H1 (cell line): ENCODE measurements around the gene ZNF263. TPM values are rescaled to one million over a fixed set of nuclear protein-coding genes. Genes with fewer than 3 reads are reported as not detected.

Source experiments
- CTCF ChIA-PET: fragments of 300-600 bp; sonication (Branson Sonifier 250); formaldehyde crosslinking; loops from one replicate; lab custom pipeline; 2021; ENCODE audit not compliant: partially characterized antibody; lab: Charles Lee
- POLR2A ChIA-PET: fragments of 300-600 bp; sonication (Branson Sonifier 250); formaldehyde crosslinking; loops from one replicate; lab custom pipeline; 2021; ENCODE audit warnings: inconsistent platforms; ENCODE audit not compliant: partially characterized antibody; lab: Charles Lee
- DNase-seq, 2 experiments: peaks; one replicate each; pipeline versions ENCODE4 v3.0.0 to v3.0.0-alpha.2; 2010 to 2022; ENCODE audit warnings: low spot score in 2 of 2, low read depth in 1 of 2, mixed read lengths in 1 of 2
- FAIRE-seq: peaks from 2 replicates; lab custom pipeline; 2011; peaks lifted over from hg19 to GRCh38; lab: Jason Lieb, UNC
- H2AFZ ChIP-seq: 2 replicates; pipeline ENCODE4 v1.8.1; 2012; ENCODE audit warnings: low read length, inconsistent platforms
- H2AK5ac ChIP-seq: 2 replicates; pipeline ENCODE4 v1.6.1; 2013; ENCODE audit warnings: low read depth, low read length
- H2BK120ac ChIP-seq: replicated peaks from 2 replicates; pipeline ENCODE3; 2013; ENCODE audit warnings: low read depth, low read length, inconsistent platforms
- H2BK12ac ChIP-seq: 2 replicates; pipeline ENCODE4 v1.6.1; 2013; ENCODE audit warnings: low read depth, low read length
- H2BK15ac ChIP-seq: 2 replicates; pipeline ENCODE4 v1.6.1; 2013; ENCODE audit warnings: low read length
- H2BK20ac ChIP-seq: 2 replicates; pipeline ENCODE4 v1.6.1; 2013; ENCODE audit warnings: low read length
- H2BK5ac ChIP-seq: 2 replicates; pipeline ENCODE4 v1.6.1; 2013; ENCODE audit warnings: low read depth, low read length
- H3K14ac ChIP-seq: 2 replicates; pipeline ENCODE4 v1.6.1; 2013; ENCODE audit warnings: inconsistent platforms; ENCODE audit not compliant: insufficient read length
- H3K18ac ChIP-seq: 2 replicates; pipeline ENCODE4 v1.6.1; 2013; ENCODE audit warnings: low read length; ENCODE audit errors: extremely low read depth
- H3K23ac ChIP-seq: 2 replicates; pipeline ENCODE4 v1.6.1; 2013; ENCODE audit warnings: inconsistent platforms; ENCODE audit not compliant: insufficient read length
- H3K23me2 ChIP-seq: 2 replicates; pipeline ENCODE4 v1.6.1; 2013; ENCODE audit warnings: low read depth, low read length
- H3K27ac ChIP-seq: 2 replicates; pipeline ENCODE4 v1.6.1; 2011; ENCODE audit warnings: low read depth, low read length, inconsistent platforms
- H3K27me3 ChIP-seq, 4 experiments: replicated peaks in 1 of 4; 1 replicate in 1 of 4; 2 replicates in 3 of 4; pipeline versions ENCODE4 v1.6.1 to v1.8.1; 2011 to 2013; ENCODE audit warnings: low read length in 3 of 4, mild to moderate bottlenecking in 3 of 4, inconsistent platforms in 2 of 4, mixed read lengths in 2 of 4, moderate library complexity in 1 of 4; ENCODE audit not compliant: control insufficient read depth in 3 of 4, insufficient read depth in 3 of 4; ENCODE audit errors: extremely low read depth in 1 of 4
- H3K36me3 ChIP-seq, 4 experiments: 2 replicates each; pipeline versions ENCODE4 v1.6.1 to v1.8.1; 2011 to 2013; ENCODE audit warnings: mild to moderate bottlenecking in 4 of 4, low read length in 3 of 4, moderate library complexity in 2 of 4, control low read depth in 1 of 4, inconsistent platforms in 1 of 4; ENCODE audit not compliant: insufficient read depth in 4 of 4, control insufficient read depth in 2 of 4
- H3K4ac ChIP-seq: replicated peaks from 2 replicates; pipeline ENCODE3; 2013; ENCODE audit warnings: low read length, low read depth, mixed read lengths, inconsistent platforms; ENCODE audit not compliant: insufficient read length
- H3K4me1 ChIP-seq, 4 experiments: replicated peaks in 1 of 4; 1 replicate in 1 of 4; 2 replicates in 3 of 4; pipeline versions ENCODE4 v1.6.1 to v1.8.1; 2011 to 2013; ENCODE audit warnings: low read length in 3 of 4, inconsistent platforms in 2 of 4, mixed read lengths in 1 of 4; ENCODE audit not compliant: insufficient read depth in 4 of 4, control insufficient read depth in 3 of 4
- H3K4me2 ChIP-seq, 2 experiments: 2 replicates each; pipeline versions ENCODE4 v1.6.1 to v1.8.1; 2011 to 2013; ENCODE audit warnings: low read depth in 2 of 2, low read length in 2 of 2, control low read depth in 1 of 2, inconsistent platforms in 1 of 2, mild to moderate bottlenecking in 1 of 2; ENCODE audit not compliant: insufficient read depth in 1 of 2
- H3K4me3 ChIP-seq, 4 experiments: fragments of 200-600, 300-600 bp in 1 of 4; sonication (generic), shearing (Covaris generic), sonication (Bioruptor Twin) in 1 of 4; 2 replicates each; pipeline versions ENCODE4 v1.5.1 to v1.8.1; 2011 to 2016; ENCODE audit warnings: low read length in 4 of 4, low read depth in 3 of 4, control low read depth in 2 of 4, inconsistent platforms in 2 of 4, mild to moderate bottlenecking in 2 of 4, mixed read lengths in 1 of 4, moderate library complexity in 1 of 4; ENCODE audit not compliant: insufficient read depth in 2 of 4; ENCODE audit errors: extremely low read depth in 1 of 4
- H3K56ac ChIP-seq: replicated peaks from 2 replicates; pipeline ENCODE3; 2013; ENCODE audit warnings: low read depth, mild to moderate bottlenecking, mixed read lengths, low read length, inconsistent platforms; ENCODE audit not compliant: insufficient read length
- H3K79me1 ChIP-seq: 2 replicates; pipeline ENCODE4 v1.6.1; 2013; ENCODE audit warnings: low read depth, low read length, control low read depth
- H3K79me2 ChIP-seq, 2 experiments: 2 replicates each; pipeline versions ENCODE4 v1.6.1 to v1.8.1; 2012 to 2013; ENCODE audit warnings: low read length in 2 of 2, mild to moderate bottlenecking in 2 of 2, inconsistent platforms in 1 of 2; ENCODE audit not compliant: insufficient read depth in 2 of 2, control insufficient read depth in 1 of 2
- H3K9ac ChIP-seq, 4 experiments: replicated peaks in 1 of 4; 1 replicate in 1 of 4; 2 replicates in 3 of 4; pipeline versions ENCODE4 v1.6.1 to v1.8.1; 2011 to 2013; ENCODE audit warnings: low read depth in 3 of 4, low read length in 3 of 4, control low read depth in 2 of 4, mild to moderate bottlenecking in 2 of 4, moderate library complexity in 2 of 4, inconsistent platforms in 1 of 4; ENCODE audit errors: extremely low read depth in 1 of 4
- H3K9me3 ChIP-seq, 2 experiments: 2 replicates each; pipeline versions ENCODE4 v1.6.1 to v1.8.1; 2012 to 2013; ENCODE audit warnings: mild to moderate bottlenecking in 2 of 2, moderate library complexity in 2 of 2, control low read depth in 1 of 2, inconsistent platforms in 1 of 2, low read depth in 1 of 2, low read length in 1 of 2, mixed read lengths in 1 of 2; ENCODE audit not compliant: insufficient read depth in 2 of 2
- H4K20me1 ChIP-seq, 2 experiments: replicated peaks in 1 of 2; 2 replicates each; pipeline versions ENCODE3 to v1.8.1; 2011 to 2013; ENCODE audit warnings: inconsistent platforms in 2 of 2, low read length in 2 of 2, mild to moderate bottlenecking in 1 of 2; ENCODE audit not compliant: insufficient read depth in 2 of 2, control insufficient read depth in 1 of 2
- H4K5ac ChIP-seq: 2 replicates; pipeline ENCODE4 v1.6.1; 2013; ENCODE audit warnings: low read length, low read depth, mixed read lengths, inconsistent platforms; ENCODE audit not compliant: insufficient read length
- H4K8ac ChIP-seq: 2 replicates; pipeline ENCODE4 v1.8.0; 2013; ENCODE audit warnings: mild to moderate bottlenecking, moderate library complexity, low read length, inconsistent platforms; ENCODE audit not compliant: insufficient read depth; ENCODE audit errors: extremely low read depth
- H4K91ac ChIP-seq: replicated peaks from 2 replicates; pipeline ENCODE3; 2013; ENCODE audit warnings: low read length, mixed read lengths, inconsistent platforms; ENCODE audit not compliant: insufficient read length
- ASH2L ChIP-seq: fragments of 200-600, 300-600 bp; sonication (generic); IDR thresholded peaks from one replicate; pipeline ENCODE4 v1.7.1; 2017; ENCODE audit warnings: low read length
- POLR2AphosphoS5 ChIP-seq: IDR thresholded peaks from 2 replicates; pipeline ENCODE4 v1.6.1; 2011; ENCODE audit warnings: low read depth, low read length
- WGBS, 2 experiments: shearing (Covaris generic) in 1 of 2; methylation state at CpG; one replicate each; pipeline versions ENCODE4 v1.1.6 to v1.1.7; 2013 to 2015; ENCODE audit warnings: low lambda C conversion rate in 2 of 2, mixed read lengths in 2 of 2, inconsistent platforms in 1 of 2, low coverage in 1 of 2, missing lambda C conversion rate in 1 of 2; ENCODE audit not compliant: insufficient replicate concordance in 2 of 2, insufficient coverage in 1 of 2, insufficient read length in 1 of 2; ENCODE audit errors: extremely low coverage in 1 of 2, missing lambda C conversion rate in 1 of 2; 5-methylcytosine and 5-hydroxymethylcytosine counted together
- polyA plus RNA-seq, 7 experiments: library from polyadenylated mRNA; depleted of rRNA in 3 of 7; stranded (reverse) in 5 of 7; unstranded in 2 of 7; fragments of >200 nt in 5 of 7; fragments of 200-250 nt in 2 of 7; gene quantifications; 1 replicate in 5 of 7; 2 replicates in 1 of 7; 4 replicates in 1 of 7; pipeline versions ENCODE4 v1.2.1 to v1.2.3, GENCODE V29; 2011 to 2013; ENCODE audit warnings: missing spikeins in 2 of 7, mixed read lengths in 2 of 7
- total RNA-seq: library from RNA; stranded (reverse); fragmentation: NEBNext Ultra II Directional; extraction: Animal tissue kit (Norgen Biotek cat#: 25700); gene quantifications from 2 replicates; pipeline ENCODE4 v1.2.1, GENCODE V29; 2021
- TF ChIP-seq, protein P1 (sequence below), 3 experiments: IDR thresholded peaks; 1 replicate in 2 of 3; 2 replicates in 1 of 3; pipeline versions ENCODE4 v1.5.1 to v1.6.1; 2011; ENCODE audit warnings: low read length in 3 of 3, mild to moderate bottlenecking in 3 of 3, inconsistent platforms in 2 of 3, low read depth in 1 of 3, moderate library complexity in 1 of 3; ENCODE audit not compliant: insufficient read depth in 1 of 3; ENCODE audit errors: control extremely low read depth in 1 of 3

Gene ZNF263
- total and polyA plus RNA-seq, 2 of the 8 experiments (the other 6 are each of a cell fraction or from before 2014, with no cell fraction given): 9.2 to 26.7 TPM

DNA sequence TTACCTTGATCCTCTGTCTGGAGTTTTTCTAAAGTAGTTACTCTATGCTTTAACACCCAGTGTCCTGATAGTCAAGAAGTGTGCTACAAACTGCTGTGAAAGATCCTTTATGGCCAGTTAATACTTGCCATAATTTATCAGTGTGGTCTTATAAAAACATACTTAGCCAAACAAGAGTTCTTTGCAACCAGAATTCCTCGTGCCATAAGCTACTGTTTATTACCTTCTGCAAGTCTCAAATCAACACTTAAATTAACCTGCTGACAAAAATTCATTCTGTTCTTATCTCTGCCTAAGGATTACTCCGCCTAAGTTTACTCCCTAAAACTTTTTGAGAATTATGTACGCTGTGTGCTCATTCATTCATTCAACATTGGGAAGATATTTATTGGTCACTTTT is 44.8 kb downstream of the ZNF263 start:
- Histone ChIP-seq H2BK120ac (no peak overlapping the region), H2BK12ac (no peak overlapping the region), H3K23ac (no peak overlapping the region), H3K23me2 (no peaks in the 10 kb centered on the region), H3K9me3 (peaks cover 25 to 45% of the 10 kb centered on the region in 2 experiments), H3K27me3 (peaks cover 0 to 1% (median 0%) of the 10 kb centered on the region in 4 experiments; a peak in 1 of 7 replicates), H3K18ac (no peak overlapping the region), H3K27ac (no peak overlapping the region), H3K79me1 (0 out of 2 replicates have a peak, but pooled peaks cover 2% of the 10 kb centered on the region), H4K5ac (no peak overlapping the region), H4K8ac (no peak overlapping the region), H3K9ac (no peak overlapping the region), H3K56ac (no peak overlapping the region), H4K20me1 (no peaks in the 10 kb centered on the region), H3K36me3 (no peaks in the 10 kb centered on the region), H2BK20ac (no peak overlapping the region), H3K4me3 (no peak overlapping the region), H2AFZ (no peak overlapping the region), H2AK5ac (no peak overlapping the region), H3K4me2 (no peak overlapping the region), H3K79me2 (no peaks in the 10 kb centered on the region), H2BK15ac (no peak overlapping the region), H3K4ac (no peak overlapping the region), H3K14ac (no peak overlapping the region), H4K91ac (no peak overlapping the region), H2BK5ac (no peak overlapping the region), H3K4me1 (no peaks in the 10 kb centered on the region)
- TF ChIP-seq POLR2AphosphoS5 (no peak), ASH2L (no peak)
- TF ChIP-seq, protein P1, sequence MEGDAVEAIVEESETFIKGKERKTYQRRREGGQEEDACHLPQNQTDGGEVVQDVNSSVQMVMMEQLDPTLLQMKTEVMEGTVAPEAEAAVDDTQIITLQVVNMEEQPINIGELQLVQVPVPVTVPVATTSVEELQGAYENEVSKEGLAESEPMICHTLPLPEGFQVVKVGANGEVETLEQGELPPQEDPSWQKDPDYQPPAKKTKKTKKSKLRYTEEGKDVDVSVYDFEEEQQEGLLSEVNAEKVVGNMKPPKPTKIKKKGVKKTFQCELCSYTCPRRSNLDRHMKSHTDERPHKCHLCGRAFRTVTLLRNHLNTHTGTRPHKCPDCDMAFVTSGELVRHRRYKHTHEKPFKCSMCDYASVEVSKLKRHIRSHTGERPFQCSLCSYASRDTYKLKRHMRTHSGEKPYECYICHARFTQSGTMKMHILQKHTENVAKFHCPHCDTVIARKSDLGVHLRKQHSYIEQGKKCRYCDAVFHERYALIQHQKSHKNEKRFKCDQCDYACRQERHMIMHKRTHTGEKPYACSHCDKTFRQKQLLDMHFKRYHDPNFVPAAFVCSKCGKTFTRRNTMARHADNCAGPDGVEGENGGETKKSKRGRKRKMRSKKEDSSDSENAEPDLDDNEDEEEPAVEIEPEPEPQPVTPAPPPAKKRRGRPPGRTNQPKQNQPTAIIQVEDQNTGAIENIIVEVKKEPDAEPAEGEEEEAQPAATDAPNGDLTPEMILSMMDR (IDR thresholded peaks at IDR 0.05; ENCODE audit: control extremely low read depth in 1 of 3, insufficient read depth in 1 of 3, low read depth in 1 of 3, low read length in 3 of 3): no peak
- DNase-seq (no peak), FAIRE-seq (no peak)
- ChIA-PET POLR2A (no interaction called here), CTCF (no interaction called here)
- WGBS, 2 experiments: 47% methylated on average over 3 of the region's 3 CpGs; no CpG with 5 or more reads in 1 of the 2 experiments
